Stimulated activated CD8-positive, alpha-beta memory T cell treated with anti-CD3 and anti-CD28 coated beads, Interleukin-7, amount 100 ng/mL, for 1 hour (primary cell): ENCODE measurements around the gene MKI67.

Source experiments
- DNase-seq, 2 donors: peaks; one replicate each; pipeline ENCODE4 v3.0.0-alpha.2; 2020; ENCODE audit warnings: low read depth in 2 of 2

MKI67 gene

DNA sequence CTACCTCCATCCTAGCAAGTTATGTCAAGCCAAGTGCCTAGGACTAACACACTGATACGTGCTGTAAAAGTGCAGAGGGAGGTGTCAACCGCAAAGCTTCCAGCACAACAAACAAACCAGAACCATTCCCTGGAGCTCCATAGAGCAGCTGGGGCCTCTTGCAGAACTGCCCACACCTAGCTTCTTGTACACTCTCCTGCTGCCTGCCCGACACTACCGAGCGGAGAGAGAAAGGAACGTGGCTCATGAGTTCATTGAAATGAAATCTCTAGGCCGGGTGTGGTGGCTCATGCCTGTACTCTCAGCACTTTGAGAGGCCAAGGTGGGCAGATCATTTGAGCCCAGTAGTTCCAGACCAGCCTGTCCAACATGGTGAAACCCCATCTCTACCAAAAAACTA lies 73.5 kb downstream of the MKI67 start:
- no peak for DNase-seq

DNA sequence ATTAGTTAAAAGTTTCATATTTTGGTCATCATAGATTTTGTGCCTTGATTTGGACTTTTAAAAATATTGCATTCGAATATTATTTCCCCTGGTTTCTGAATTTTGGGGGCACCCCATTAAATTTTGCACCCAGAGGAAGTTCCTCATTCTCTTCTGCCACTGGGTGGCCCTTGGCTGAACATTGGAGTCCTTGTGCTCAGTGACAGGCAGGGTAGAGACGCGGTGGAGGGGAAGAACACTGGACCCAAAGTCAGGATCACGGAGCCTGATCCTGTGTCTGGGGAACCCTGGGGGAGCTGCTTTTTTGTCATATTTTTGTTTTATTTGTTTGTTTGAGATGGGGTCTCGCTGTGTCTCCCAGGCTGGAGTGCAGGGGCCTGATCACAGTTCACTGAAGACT lies 74.7 kb downstream of the MKI67 start:
- no peak for DNase-seq

DNA sequence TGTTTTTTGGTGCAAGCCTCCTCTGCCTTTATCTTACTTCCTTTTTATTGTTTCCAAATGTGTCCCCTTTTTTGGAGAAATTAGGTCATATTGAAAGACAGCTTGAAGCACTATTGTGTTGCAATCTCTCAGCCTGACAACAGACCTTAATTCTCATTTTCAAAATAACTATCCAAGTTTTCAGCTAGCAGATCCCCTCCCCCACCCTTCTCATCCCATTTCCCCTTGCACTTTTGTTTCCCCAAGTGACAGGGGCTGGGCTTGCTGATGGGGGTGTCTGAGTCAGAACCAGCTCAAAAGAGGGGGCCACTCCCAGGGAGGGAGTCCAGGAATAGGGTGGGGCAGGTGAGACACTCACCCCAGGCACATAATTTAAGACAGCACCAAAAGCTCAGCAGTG lies 75.3 kb downstream of the MKI67 start:
- DNase-seq: no peak

DNA sequence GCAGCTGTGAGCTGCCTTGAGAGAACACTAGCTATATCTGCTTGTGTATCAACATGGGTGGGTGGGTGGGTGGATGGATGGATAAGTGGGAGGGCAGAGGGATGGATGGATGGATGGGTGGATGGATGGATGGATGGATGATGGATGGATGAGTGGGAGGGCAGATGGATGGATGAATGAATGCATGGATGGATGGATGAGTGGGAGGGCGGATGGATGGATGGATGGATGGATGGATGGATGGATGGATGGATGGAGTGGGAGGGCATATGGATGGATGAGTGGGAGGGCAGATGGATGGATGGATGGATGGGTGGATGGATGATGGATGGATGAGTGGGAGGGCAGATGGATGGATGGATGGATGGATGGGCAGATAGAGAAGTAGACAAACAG lies 76.1 kb downstream of the MKI67 start:
- no peak for DNase-seq

DNA sequence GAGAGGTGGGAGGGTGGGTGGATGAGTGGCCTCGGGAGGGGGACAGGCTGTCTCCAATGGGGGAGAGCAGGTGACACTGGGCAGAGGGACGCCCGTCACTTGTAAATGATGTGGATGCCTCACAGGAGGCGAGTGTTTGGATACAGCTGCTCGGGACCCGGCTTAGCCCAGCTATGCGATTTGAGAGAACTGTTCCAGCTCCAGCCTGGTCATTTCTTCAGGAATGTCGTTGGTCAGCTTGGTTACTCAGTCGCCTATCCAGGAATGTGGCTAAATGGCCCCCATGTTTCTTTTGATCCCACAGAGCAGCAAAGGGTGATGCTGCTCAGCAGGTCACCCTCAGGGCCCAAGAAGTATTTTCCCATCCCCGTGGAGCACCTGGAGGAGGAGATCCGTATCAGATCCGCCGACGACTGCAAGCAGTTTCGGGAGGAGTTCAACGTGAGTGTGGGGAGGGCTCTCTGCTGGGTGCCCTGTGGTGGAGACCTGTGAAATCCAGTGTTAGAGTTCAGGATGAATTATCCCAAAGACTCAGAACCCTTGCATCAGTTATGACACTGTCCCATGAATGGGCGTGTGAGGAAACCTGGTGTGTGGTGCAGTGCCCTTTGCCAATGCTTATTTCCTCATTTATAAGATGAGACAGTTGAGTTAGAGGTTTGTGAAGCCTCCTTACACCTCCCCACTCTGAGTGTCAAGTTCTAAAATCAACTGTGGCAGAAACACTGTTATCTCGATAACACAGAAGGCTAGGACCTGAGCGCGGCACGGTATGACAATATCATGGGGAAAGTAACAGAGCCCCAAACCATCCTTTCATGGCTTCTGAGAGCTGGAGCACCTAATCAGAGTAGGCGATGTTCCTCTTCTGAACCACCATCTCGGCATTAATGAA lies 76.8 kb downstream of the MKI67 start:
- no peak for DNase-seq

DNA sequence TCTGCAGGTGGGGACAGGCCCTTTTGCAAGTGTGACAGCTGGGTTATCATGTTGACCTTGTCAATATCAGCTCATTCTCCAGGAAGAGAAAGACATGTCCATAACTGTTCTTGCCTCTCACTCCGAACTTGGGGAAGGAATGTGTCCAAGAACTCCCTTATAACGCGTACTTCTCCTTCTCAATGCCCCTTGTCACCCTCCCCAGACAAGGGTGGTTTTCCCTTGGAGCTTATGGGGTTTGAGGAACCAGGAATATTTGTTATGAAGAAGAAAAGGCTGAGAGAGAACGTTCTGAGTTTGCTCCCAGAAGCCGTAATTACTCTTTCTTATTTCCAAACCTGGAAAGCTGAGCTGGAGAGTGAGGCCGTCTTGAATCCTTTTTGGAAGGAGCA lies 77.4 kb downstream of the MKI67 start:
- DNase-seq: no peak

DNA sequence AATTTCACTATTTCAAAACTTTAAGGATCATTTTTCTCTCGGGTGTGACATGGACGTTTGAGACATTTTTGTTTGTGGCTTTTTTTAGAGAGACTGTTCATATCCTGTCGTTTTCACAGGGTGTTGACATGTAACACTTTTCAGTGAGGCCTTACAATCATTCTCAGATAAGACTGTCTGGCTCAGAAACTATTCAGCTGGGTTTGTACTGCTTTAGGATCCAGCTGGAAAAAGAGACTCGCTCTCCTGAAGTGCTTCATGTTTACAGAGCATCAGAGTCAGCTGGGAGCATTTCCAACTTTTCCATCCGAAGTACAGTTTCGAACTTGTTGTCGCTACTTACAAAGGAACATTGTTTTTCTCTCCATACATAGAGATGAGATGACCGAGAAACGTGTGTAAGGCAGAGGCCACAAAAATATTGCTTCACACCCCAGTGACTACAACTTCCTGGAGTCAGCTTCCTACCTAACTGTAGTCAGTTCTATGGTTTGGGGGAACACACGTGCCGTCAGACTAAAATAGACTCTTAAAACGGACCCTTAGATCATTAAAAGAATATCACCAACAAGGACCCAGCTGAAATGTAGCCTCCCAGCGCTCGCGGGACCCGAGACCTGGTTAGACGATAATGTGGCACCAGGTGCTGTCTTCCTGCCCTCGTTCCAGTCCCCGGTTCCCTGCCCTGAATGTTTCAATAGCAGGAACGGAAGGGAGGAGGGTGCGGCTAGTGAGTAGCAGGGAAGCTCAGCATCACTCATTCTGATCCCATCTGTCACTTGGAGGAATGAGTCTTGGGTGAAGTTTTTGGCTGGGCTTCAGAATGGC lies 78.0 kb downstream of the MKI67 start:
- DNase-seq: no peak

DNA sequence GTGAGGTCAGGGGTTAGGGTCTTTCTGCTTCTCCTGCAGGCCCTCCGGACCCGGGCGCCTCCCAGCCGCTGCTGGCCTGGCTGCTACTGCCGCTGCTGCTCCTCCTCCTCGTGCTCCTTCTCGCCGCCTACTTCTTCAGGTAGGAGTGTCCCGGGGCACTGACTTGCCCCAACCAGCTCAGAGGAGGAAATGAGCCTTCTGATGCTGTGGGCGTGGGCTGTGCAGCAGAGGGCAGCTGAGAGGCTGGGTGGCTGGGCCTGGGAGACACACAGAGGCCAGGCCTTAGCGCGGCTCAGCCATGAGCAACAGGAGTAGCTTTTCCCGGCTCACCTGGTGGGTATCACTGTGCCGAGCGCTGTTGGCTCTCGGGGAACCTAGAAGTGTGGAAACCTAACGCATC lies 78.9 kb downstream of the MKI67 start:
- peak; percentile 57 to 59 for DNase-seq

DNA sequence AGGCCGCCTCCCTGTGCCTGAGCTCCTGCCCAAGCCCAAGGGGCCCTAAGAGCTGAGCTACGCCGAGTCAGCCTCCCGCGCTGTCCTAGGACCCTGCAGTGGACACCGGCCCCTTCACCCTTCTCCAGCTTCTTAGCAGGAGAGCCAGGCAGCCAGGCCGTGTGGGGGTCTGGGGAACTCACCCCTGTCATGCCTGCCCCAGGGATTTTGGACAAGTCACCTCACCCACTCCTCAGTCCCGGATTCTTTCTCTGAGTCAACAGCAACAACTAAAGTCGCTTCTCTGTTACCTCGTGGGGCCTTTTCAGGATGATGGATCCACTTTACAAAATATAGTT lies 79.3 kb downstream of the MKI67 start:
- DNase-seq: no peak
